Activated T-helper 17 cell treated with anti-CD3 and anti-CD28 coated beads, Interleukin-2, amount 50 U/mL, for 72 hours (primary cell): ENCODE data around the gene RGS9. TPM values are rescaled to one million over a fixed set of nuclear protein-coding genes. Genes with fewer than 3 reads are reported as not detected.

ENCODE experiments used
- total RNA-seq, 2 donors: library from RNA; stranded (reverse); gene quantifications; one replicate each; pipeline ENCODE4 v1.2.3, GENCODE V29; 2022

The RGS9 gene
- total RNA-seq, 2 donors from 2014 or later = 5.1 to 7.5 TPM

Other genes starting within 250 kb of the RGS9 start
- gene LRRC37A3, start 217.9 kb upstream of the RGS9 start, total RNA-seq = 10 to 100 TPM; 10.1 to 17.4 TPM
- 10 to 100 TPM; 63.9 to 65.1 TPM for gene GNA13, start 80.6 kb upstream of the RGS9 start, total RNA-seq